GM12874 (cell line): ENCODE results near the gene TNFSF18.

Source experiments
- CTCF ChIP-seq: IDR thresholded peaks from 2 replicates; pipeline ENCODE4 v1.5.1; 2011; ENCODE audit warnings: low read depth, mild to moderate bottlenecking, control low read depth, low read length, moderate library complexity; ENCODE audit not compliant: insufficient read depth

TNFSF18 gene

GRCh38 chr1:173050865-173051264, at the start of gene TNFSF18:
TSS of gene TNFSF18 (minus strand) at chr1:173050941. CDS start at chr1:173050896, 45 bp downstream.
- TF ChIP-seq CTCF: no peak

GRCh38 chr1:173099166-173099565, 48.4 kb upstream of the TNFSF18 start:
- no peak for TF ChIP-seq CTCF

GRCh38 chr1:173098117-173098516, 47.4 kb upstream of the TNFSF18 start:
- no peak for TF ChIP-seq CTCF

- no peak for TF ChIP-seq CTCF
These were observed 46.3 kb upstream of the TNFSF18 start for GRCh38 chr1:173097001-173097400.

GRCh38 chr1:173095632-173096031, 44.9 kb upstream of the TNFSF18 start:
- no peak for TF ChIP-seq CTCF

- TF ChIP-seq CTCF: no peak
These were observed 43.8 kb upstream of the TNFSF18 start for GRCh38 chr1:173094541-173094940.

GRCh38 chr1:173093691-173094445, 43.1 kb upstream of the TNFSF18 start:
- no peak for TF ChIP-seq CTCF
